Measurements from ENCODE around the gene AGTRAP. TPM values are rescaled to one million over a fixed set of nuclear protein-coding genes. Genes with fewer than 3 reads are reported as not detected.

Gene AGTRAP
- total and polyA plus RNA-seq, 2 of the 8 experiments (the other 6 are each of a cell fraction or from before 2014, with no cell fraction given): 69.7 to 192 TPM

- no peak overlapping the region for H3K23ac ChIP-seq (ENCODE audit: insufficient read length)
- no peak overlapping the region for H2AK5ac ChIP-seq (ENCODE audit: low read depth, low read length)
- H3K4me1 ChIP-seq (replicated peaks in 1 of 4; ENCODE audit: control insufficient read depth in 3 of 4, insufficient read depth in 4 of 4, low read length in 3 of 4): no peaks in the 10 kb centered on the region; a peak in 1 of 7 replicates
- H4K8ac ChIP-seq (ENCODE audit: extremely low read depth, insufficient read depth, low read length): no peak overlapping the region
- TF ChIP-seq, protein P1, sequence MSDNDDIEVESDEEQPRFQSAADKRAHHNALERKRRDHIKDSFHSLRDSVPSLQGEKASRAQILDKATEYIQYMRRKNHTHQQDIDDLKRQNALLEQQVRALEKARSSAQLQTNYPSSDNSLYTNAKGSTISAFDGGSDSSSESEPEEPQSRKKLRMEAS (IDR thresholded peaks at IDR 0.05): no peak
- TF ChIP-seq CBX5 (IDR thresholded peaks at IDR 0.05; ENCODE audit: low read depth, low read length): no peak
- TF ChIP-seq SRF (IDR thresholded peaks at IDR 0.05; ENCODE audit: low read depth, low read length): no peak
- TF ChIP-seq CHD2 (IDR thresholded peaks at IDR 0.05; ENCODE audit: low read length): no peak
- no peak for TF ChIP-seq SP1 (IDR thresholded peaks at IDR 0.05; ENCODE audit: low read depth, low read length)
- H2AFZ ChIP-seq (ENCODE audit: low read length): no peak overlapping the region
- DNase-seq (ENCODE audit: low read depth in 1 of 2, low spot score in 2 of 2) (no peak), FAIRE-seq (no peak)
- no peak overlapping the region for H2BK120ac ChIP-seq (replicated peaks; ENCODE audit: low read depth, low read length)
- 100% methylated on average over 8 of the region's 8 CpGs; no CpG with 5 or more reads in 1 of the 2 experiments for WGBS, 2 experiments (ENCODE audit: extremely low coverage in 1 of 2, insufficient coverage in 1 of 2, insufficient read length in 1 of 2, insufficient replicate concordance in 2 of 2, low coverage in 1 of 2, low lambda C conversion rate in 2 of 2, missing lambda C conversion rate in 1 of 2)
- H3K79me1 ChIP-seq (ENCODE audit: low read depth, low read length): no peaks in the 10 kb centered on the region
- H3K18ac ChIP-seq (ENCODE audit: extremely low read depth, low read length): no peak overlapping the region
- H3K27me3 ChIP-seq (replicated peaks in 1 of 4; ENCODE audit: control insufficient read depth in 3 of 4, extremely low read depth in 1 of 4, insufficient read depth in 3 of 4, low read length in 3 of 4): no peaks in the 10 kb centered on the region
- no peaks in the 10 kb centered on the region for H3K23me2 ChIP-seq (ENCODE audit: low read depth, low read length)
- no peak overlapping the region for H2BK15ac ChIP-seq (ENCODE audit: low read length)
- no peaks in the 10 kb centered on the region for H4K20me1 ChIP-seq (replicated peaks in 1 of 2; ENCODE audit: control insufficient read depth in 1 of 2, insufficient read depth in 2 of 2, low read length in 2 of 2)
- H3K9me3 ChIP-seq (ENCODE audit: insufficient read depth in 2 of 2, low read depth in 1 of 2, low read length in 1 of 2): no peaks in the 10 kb centered on the region
- no peak overlapping the region for H3K9ac ChIP-seq (replicated peaks in 1 of 4; ENCODE audit: extremely low read depth in 1 of 4, low read depth in 3 of 4, low read length in 3 of 4)
- H3K4me3 ChIP-seq (ENCODE audit: extremely low read depth in 1 of 4, insufficient read depth in 2 of 4, low read depth in 3 of 4, low read length in 4 of 4): no peak overlapping the region
- no peaks in the 10 kb centered on the region for H3K36me3 ChIP-seq (ENCODE audit: control insufficient read depth in 2 of 4, insufficient read depth in 4 of 4, low read length in 3 of 4)
- H3K4me2 ChIP-seq (ENCODE audit: insufficient read depth in 1 of 2, low read depth in 2 of 2, low read length in 2 of 2): no peak overlapping the region
- POLR2A ChIA-PET (ENCODE audit: partially characterized antibody): interaction anchor here (0.8 to 2.6 kb wide), 4 partner anchors 8 to 28 kb away, joined by 3 to 5 read pairs (median 4); partner anchors contain the start of genes CLCN6 and MTHFR
- H4K91ac ChIP-seq (replicated peaks; ENCODE audit: insufficient read length, low read length): no peak overlapping the region
- no peak overlapping the region for H3K56ac ChIP-seq (replicated peaks; ENCODE audit: insufficient read length, low read depth, low read length)
- H3K27ac ChIP-seq (ENCODE audit: low read depth, low read length): no peak overlapping the region
- H4K5ac ChIP-seq (ENCODE audit: insufficient read length, low read depth, low read length): no peak overlapping the region
- H3K79me2 ChIP-seq (ENCODE audit: control insufficient read depth in 1 of 2, insufficient read depth in 2 of 2, low read length in 2 of 2): no peaks in the 10 kb centered on the region
- CTCF ChIA-PET (ENCODE audit: partially characterized antibody): interaction anchor here (1.1 to 2.9 kb wide), 3 partner anchors 8 to 134 kb away, joined by 3 to 16 read pairs (median 8); no protein-coding TSS in a partner anchor
- no peak overlapping the region for H2BK20ac ChIP-seq (ENCODE audit: low read length)
- H3K4ac ChIP-seq (replicated peaks; ENCODE audit: insufficient read length, low read depth, low read length): no peak overlapping the region
- no peak overlapping the region for H3K14ac ChIP-seq (ENCODE audit: insufficient read length)
- no peak overlapping the region for H2BK12ac ChIP-seq (ENCODE audit: low read depth, low read length)
- H2BK5ac ChIP-seq (ENCODE audit: low read depth, low read length): no peak overlapping the region
Observed at GRCh38 chr1:11777658-11778322, 41.9 kb downstream of the AGTRAP start.

Measured in H1 (cell line).